HG02943 (cell line): ENCODE measurements around the gene EIF5.

Experiments
- ATAC-seq: cut with Tn5 transposase; IDR thresholded peaks from one replicate; pipeline ENCODE4 v1.9.1; 2021; ENCODE audit warnings: mild to moderate bottlenecking, low read depth, moderate library complexity; ENCODE audit not compliant: unreplicated experiment

Gene EIF5

GRCh38 chr14:103333754-103334643 lies at the start of gene EIF5:
TSS of gene EIF5 (plus strand) at chr14:103334237. CDS start at chr14:103335861, 1,624 bp downstream.
- ATAC-seq: peak; percentile 91

DNA sequence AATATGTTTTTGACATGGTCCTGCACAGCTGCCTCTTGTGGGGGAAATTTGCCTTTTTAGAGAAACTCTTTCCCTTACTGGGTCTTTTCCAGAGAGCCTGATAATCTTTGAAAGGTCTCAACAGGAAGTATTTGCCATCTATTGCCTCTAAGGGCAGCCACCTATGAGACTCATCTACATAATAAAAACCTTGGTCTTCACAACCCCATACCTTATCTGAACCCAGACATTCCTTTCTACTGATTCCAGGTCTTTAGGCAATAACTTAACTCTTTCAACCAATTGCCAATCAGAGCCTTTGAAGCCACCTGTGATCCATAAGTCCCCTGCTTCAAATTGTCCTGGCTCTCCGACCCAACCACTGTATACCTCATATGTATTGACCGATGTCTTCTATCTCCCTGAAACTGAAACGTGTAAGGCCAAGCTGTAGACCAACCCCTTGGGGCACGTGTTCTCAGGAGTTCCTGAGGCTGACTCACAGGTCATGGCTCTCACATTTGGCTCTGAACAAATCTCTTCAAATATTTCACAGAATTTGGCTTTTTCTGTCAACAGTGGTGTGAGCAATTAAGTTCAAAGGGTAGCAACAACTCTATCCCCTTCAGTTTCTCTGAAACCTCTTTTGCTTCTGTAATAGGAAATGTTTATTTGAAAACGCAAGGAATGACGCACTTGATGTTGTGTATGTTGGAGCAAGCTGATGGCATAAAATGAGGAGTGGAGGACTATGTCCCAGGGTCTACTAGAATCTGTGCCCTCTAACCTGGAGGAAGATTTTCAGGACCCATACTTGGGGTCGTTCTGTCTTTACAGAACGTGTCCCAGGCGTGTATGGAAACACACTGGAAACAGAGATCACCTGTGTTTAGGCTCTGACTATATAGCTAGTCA lies 49.2 kb upstream of the EIF5 start:
- ATAC-seq: no peak

- no peak for ATAC-seq
These were observed 47.6 kb upstream of the EIF5 start for GRCh38 chr14:103286460-103286859.

- ATAC-seq: no peak
These were observed 46.8 kb upstream of the EIF5 start for GRCh38 chr14:103286968-103287850.

DNA sequence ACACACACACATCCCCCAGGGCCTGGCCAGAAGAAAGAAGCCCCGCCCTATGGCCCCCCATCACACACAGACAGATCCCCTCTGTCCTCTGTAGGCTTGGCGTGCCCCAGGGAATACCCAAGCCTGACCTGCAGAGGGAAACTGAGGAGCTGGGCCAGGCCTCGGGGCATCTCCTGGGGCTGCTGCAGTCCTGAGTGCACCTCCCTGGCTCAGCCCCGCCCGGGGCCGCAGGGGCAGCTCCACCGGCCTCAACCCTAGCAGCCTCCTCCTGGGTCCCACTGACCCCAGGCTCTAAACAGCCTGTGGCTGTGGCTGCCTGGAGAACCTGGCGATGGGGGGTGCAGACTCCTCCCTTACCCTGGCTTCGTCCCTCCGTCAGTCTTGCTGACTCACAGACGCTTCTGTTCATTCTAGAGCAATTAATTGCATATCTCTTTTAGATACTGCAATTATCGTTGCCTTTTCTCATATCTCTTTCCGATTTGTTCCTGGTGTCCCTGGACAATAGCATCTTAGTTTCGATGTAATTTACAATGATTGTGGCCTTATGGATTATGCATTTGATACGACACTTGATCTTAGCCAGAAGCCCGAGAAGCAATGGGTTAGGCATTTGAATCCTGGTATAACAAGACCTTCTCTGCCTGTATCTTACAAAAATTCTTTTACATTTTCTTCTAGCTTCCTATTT lies 45.8 kb upstream of the EIF5 start:
- no peak for ATAC-seq

- no peak for ATAC-seq
These were observed 44.0 kb upstream of the EIF5 start for GRCh38 chr14:103290056-103290455.

- no peak for ATAC-seq
These were observed 43.5 kb upstream of the EIF5 start for GRCh38 chr14:103290494-103290893.

- ATAC-seq: no peak
These were observed 43.1 kb upstream of the EIF5 start for GRCh38 chr14:103290961-103291360.

DNA sequence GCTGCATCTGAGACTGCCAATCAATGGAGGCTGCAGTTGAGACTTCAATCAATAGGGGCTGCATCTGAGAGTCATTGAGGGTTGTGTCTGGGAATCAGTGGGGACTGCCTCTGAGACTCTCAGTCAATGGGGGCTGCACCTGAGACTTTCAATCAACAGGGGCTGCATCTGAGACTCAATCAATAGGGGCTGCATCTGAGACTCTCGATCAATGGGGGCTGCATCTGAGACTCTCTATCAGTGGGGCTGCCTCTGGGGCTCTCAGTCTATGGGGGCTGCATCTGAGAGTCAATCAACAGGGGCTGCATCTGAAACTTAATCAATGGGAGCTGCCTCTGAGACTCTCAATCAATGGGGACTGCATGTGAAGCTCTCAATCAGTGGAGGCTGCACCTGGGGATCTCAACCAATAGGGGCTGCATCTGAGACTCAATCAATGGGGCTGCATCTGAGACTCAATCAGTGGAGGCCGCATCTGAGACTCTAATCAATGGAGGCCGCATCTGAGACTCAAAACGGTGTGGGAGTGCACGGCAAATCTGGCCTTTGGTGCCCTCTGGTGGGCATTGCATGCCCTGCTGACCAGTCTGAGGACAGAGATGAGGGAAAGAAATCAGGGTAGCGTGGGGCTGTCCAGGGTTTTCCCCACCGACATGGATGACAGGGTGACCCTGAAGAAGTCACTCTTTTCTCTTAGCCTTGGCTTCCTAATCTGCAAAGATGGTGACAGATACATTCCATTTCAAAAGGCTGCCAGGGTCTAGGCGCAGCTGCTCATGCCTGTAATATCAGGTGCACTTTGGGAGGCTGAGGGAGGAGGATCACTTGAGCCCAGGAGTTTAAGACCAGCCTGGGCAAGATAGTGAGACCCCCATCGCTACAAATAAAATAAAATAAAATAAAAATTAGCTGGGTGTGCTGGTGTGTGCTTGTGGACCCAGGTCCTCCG lies 41.3 kb upstream of the EIF5 start:
- no peak for ATAC-seq

- no peak for ATAC-seq
These were observed 40.6 kb upstream of the EIF5 start for GRCh38 chr14:103293465-103293864.

DNA sequence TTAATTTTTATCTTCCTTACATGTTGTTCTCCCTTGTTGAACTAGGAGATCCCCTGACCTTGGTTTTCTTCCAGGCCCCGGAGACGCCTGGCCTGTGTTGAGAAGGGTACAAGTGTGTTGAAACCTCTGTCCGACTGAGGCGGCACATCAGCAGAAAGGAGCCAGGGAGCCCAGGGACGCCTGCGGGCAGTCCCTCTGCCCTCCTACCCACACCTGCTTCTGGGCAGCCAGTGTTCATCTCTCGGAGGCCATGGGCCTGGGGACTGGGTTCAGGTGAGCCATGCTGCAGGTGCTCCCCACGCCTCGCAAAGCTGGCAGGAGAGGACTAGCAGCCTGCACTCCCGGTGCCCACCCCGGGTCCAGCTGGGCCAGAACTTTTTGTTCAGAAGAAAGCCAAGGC lies 39.9 kb upstream of the EIF5 start:
- no peak for ATAC-seq

- ATAC-seq: no peak
These were observed 38.0 kb upstream of the EIF5 start for GRCh38 chr14:103296007-103296406.

DNA sequence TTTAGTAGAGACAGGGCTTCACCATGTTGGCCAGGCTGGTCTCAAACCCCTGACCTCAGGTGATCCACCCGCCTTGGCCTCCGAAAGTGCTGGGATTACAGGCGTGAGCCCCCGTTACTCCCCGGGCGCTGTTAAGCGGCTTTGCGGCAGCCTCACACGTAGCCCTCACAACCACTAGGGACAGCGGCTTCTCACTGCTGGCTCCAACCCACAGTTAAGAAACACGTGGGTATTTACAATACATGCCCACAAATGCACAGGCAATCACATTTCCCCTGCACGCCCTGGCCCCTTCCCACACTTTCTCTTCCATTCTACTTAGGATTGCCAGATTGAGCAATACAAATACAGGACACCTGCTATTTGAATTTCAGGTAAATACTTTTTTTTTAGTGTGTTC lies 37.0 kb upstream of the EIF5 start:
- no peak for ATAC-seq

DNA sequence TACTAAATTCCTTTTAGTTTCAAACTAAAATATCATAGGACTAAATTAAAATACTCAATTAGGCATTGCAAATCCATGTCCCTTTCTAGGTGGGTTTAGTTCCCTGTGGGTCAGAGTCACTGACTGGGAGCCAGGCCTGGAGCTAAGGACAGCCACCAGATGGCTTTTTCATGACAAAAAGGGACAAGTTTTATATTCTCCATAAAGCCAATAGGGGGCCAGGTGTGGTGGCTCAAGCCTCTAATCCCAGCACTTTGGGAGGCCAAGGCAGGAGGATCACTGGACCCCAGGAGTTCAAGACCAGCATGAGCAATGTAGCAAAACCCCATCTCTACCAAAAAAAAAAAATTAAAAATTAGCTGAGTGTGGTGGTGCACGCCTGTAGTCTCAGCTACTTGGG lies 35.4 kb upstream of the EIF5 start:
- ATAC-seq: no peak

- no peak for ATAC-seq
These were observed 32.3 kb upstream of the EIF5 start for GRCh38 chr14:103301512-103302354.

GRCh38 chr14:103302966-103303365 lies 31.1 kb upstream of the EIF5 start:
- ATAC-seq: no peak

GRCh38 chr14:103304706-103305105 lies 29.3 kb upstream of the EIF5 start:
- ATAC-seq: no peak
